GM06990 (cell line): ENCODE data around the gene GNAS.

ENCODE experiments used
- DNase-seq: peaks from one replicate; pipeline ENCODE4 v3.0.0-alpha.2; 2011; ENCODE audit not compliant: insufficient read length; ENCODE audit errors: extremely low read depth
- H3K27me3 ChIP-seq: replicated peaks from 2 replicates; pipeline ENCODE4 v1.6.0; 2011; ENCODE audit warnings: low read length; ENCODE audit not compliant: control insufficient read depth, insufficient read depth
- H3K36me3 ChIP-seq: 2 replicates; pipeline ENCODE4 v1.5.1; 2011; ENCODE audit warnings: low read length; ENCODE audit not compliant: control insufficient read depth, insufficient read depth
- H3K4me3 ChIP-seq: replicated peaks from 2 replicates; pipeline ENCODE4 v1.5.1; 2011; ENCODE audit warnings: low read depth, mild to moderate bottlenecking, control low read depth, low read length
- CTCF ChIP-seq: IDR thresholded peaks from 2 replicates; pipeline ENCODE4 v1.5.1; 2011; ENCODE audit warnings: low read length, control low read depth, mild to moderate bottlenecking, inconsistent platforms; ENCODE audit not compliant: insufficient read depth, poor library complexity, severe bottlenecking

The GNAS gene

GRCh38 chr20:58906111-58906510, 53.6 kb downstream of the GNAS start:
- TF ChIP-seq CTCF, result no peak
- Histone ChIP-seq H3K36me3 (peaks cover 34% of the 10 kb centered on the region), H3K27me3 (no peaks in the 10 kb centered on the region), H3K4me3 (no peak overlapping the region)
- DNase-seq, result no peak

- Histone ChIP-seq H3K36me3 (peaks cover 37% of the 10 kb centered on the region), H3K27me3 (no peaks in the 10 kb centered on the region), H3K4me3 (peak overlapping the region; percentile 45)
- no peak for TF ChIP-seq CTCF
- DNase-seq, result peak; percentile 36
Observed at GRCh38 chr20:58906894-58907293, 54.4 kb downstream of the GNAS start.

- peak; percentile 80 for DNase-seq
- Histone ChIP-seq H3K36me3 (peaks cover 35% of the 10 kb centered on the region), H3K4me3 (peak overlapping the region; percentile 45), H3K27me3 (no peaks in the 10 kb centered on the region)
- TF ChIP-seq CTCF, result no peak
Observed at GRCh38 chr20:58907320-58908137, 55.0 kb downstream of the GNAS start.

- DNase-seq, result no peak
- no peak for TF ChIP-seq CTCF
- peak overlapping the region; percentile 6; the same call in 1 of the 2 replicates for H3K4me3 ChIP-seq
- H3K27me3 ChIP-seq, result no peaks in the 10 kb centered on the region
- peaks cover 35% of the 10 kb centered on the region for H3K36me3 ChIP-seq
Observed at GRCh38 chr20:58908221-58908620, 55.7 kb downstream of the GNAS start.

GRCh38 chr20:58908941-58909340, 56.4 kb downstream of the GNAS start:
- H3K36me3 ChIP-seq, result peaks cover 29% of the 10 kb centered on the region
- TF ChIP-seq CTCF, result no peak
- H3K27me3 ChIP-seq, result no peaks in the 10 kb centered on the region
- H3K4me3 ChIP-seq, result no peak overlapping the region
- DNase-seq, result no peak
